Stomach (tissue), 9 donors: Measurements from ENCODE around the gene CORO2B. TPM values are rescaled to one million over a fixed set of nuclear protein-coding genes. Genes with fewer than 3 reads are reported as not detected.

Experiments used
- DNase-seq, 2 donors: peaks; one replicate each; pipeline versions ENCODE4 v3.0.0 to v3.0.0-alpha.2; 2013 to 2019
- H3K27ac ChIP-seq, 5 donors: fragments of 200-600 bp in 4 of 5; sonication (generic) in 4 of 5; one replicate each; pipeline ENCODE4 v1.5.1; 2013 to 2019; ENCODE audit warnings: mild to moderate bottlenecking in 1 of 5, moderate library complexity in 1 of 5
- H3K27me3 ChIP-seq, 3 donors: fragments of 200-600 bp; sonication (generic); one replicate each; pipeline ENCODE4 v1.5.1; 2017 to 2019; ENCODE audit warnings: mixed run types in 1 of 3
- H3K36me3 ChIP-seq, 4 donors: fragments of 200-600 bp; sonication (generic); 1 replicate in 3 of 4; 2 replicates in 1 of 4; pipeline ENCODE4 v1.5.1; 2016 to 2019
- H3K4me1 ChIP-seq, 4 donors: fragments of 200-600 bp; sonication (generic); one replicate each; pipeline ENCODE4 v1.5.1; 2016 to 2019
- H3K4me3 ChIP-seq, 4 donors: fragments of 200-600 bp; sonication (generic) in 3 of 4; one replicate each; pipeline ENCODE4 v1.5.1; 2016 to 2019; ENCODE audit warnings: mild to moderate bottlenecking in 1 of 4
- H3K9me3 ChIP-seq, 4 donors: fragments of 200-600 bp; sonication (generic); one replicate each; pipeline ENCODE4 v1.5.1; 2016 to 2019
- EP300 ChIP-seq: sonication (generic); formaldehyde crosslinking; IDR thresholded peaks from one replicate; pipeline ENCODE4 v1.6.1; 2017; ENCODE audit warnings: antibody characterized with exemption
- POLR2A ChIP-seq, 4 donors: fragments of 450-650 bp; IDR thresholded peaks; one replicate each; pipeline ENCODE4 v1.6.1; 2016; ENCODE audit warnings: antibody characterized with exemption in 4 of 4, control low read depth in 2 of 4, mild to moderate bottlenecking in 1 of 4, moderate library complexity in 1 of 4
- POLR2AphosphoS5 ChIP-seq, 3 donors: sonication (generic); formaldehyde crosslinking; IDR thresholded peaks; one replicate each; pipeline ENCODE4 v1.6.1; 2016; ENCODE audit warnings: antibody characterized with exemption in 3 of 3
- WGBS, 5 donors: extraction: QIAGEN DNeasy Blood & Tissue Kit in 3 of 5; methylation state at CpG; one replicate each; pipeline versions ENCODE4 v1.1.5 to v1.1.7; 2013 to 2018; 5-methylcytosine and 5-hydroxymethylcytosine counted together
- intact Hi-C: fragments of 100-400 bp; cut with DNase I; formaldehyde crosslinking; loops from one replicate; pipeline ENCODE4 v1.15.1; 2023; ENCODE audit warnings: low total_unique reads
- polyA plus RNA-seq, 3 donors: library from polyadenylated mRNA; stranded (reverse); fragments of 200-250 nt; gene quantifications; one replicate each; pipeline ENCODE4 v1.2.3, GENCODE V29; 2013
- total RNA-seq, 5 donors: library from RNA; depleted of rRNA; stranded (reverse); fragments of >200 nt; gene quantifications; one replicate each; pipeline versions ENCODE4 v1.1.0 to v1.2.3, GENCODE V29; 2014 to 2016
- TF ChIP-seq, protein P1 (sequence below), 7 experiments: fragments of 450-650 bp in 4 of 7; fragments of 200-600 bp in 3 of 7; sonication (generic) in 3 of 7; IDR thresholded peaks; one replicate each; pipeline ENCODE4 v1.5.1; 2016 to 2019; ENCODE audit warnings: antibody characterized with exemption in 7 of 7, control low read depth in 2 of 7, mild to moderate bottlenecking in 1 of 7
- donor health status: healthy with polysubstance abuse.
- donor health status: Bipolar disorder and iron deficiency.
- donor health status: healthy.

Gene CORO2B
- total and polyA plus RNA-seq, 8 donors: 0.89 to 3.7 (median 2.3) TPM; not detected in 1

DNA sequence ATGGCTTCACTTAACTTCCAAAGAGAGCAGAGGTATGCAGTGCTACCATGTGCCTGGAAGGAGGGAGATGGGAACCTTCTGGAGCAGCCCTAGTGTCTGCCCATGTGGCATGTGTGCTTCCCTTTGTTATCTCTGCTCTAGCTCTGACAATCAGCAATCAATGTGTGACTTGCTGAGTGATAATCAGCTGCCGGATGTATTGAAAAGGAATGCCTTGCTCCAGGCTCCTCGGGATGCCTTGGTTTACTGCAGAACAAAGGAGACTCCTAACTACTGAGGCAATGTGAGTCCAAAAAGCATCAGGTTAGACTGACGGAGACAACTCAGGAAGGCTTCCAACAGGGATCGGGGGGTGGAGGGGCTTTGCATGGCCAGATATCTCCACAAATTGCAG, 36.0 kb upstream of the CORO2B start:
- H3K36me3 ChIP-seq: no peaks in the 10 kb centered on the region
- DNase-seq: no peak
- H3K27ac ChIP-seq: peak overlapping the region in 1 of 5 donors; percentile 54
- peaks cover 0 to 10% (median 3%) of the 10 kb centered on the region in 4 donors for H3K9me3 ChIP-seq
- 54 to 66% (median 64%) methylated on average over 2 to 4 of the region's 4 CpGs for WGBS, 5 donors
- no peaks in the 10 kb centered on the region for H3K27me3 ChIP-seq
- no peak overlapping the region for H3K4me3 ChIP-seq
- intact Hi-C loops: no loop called here
- TF ChIP-seq, protein P1, sequence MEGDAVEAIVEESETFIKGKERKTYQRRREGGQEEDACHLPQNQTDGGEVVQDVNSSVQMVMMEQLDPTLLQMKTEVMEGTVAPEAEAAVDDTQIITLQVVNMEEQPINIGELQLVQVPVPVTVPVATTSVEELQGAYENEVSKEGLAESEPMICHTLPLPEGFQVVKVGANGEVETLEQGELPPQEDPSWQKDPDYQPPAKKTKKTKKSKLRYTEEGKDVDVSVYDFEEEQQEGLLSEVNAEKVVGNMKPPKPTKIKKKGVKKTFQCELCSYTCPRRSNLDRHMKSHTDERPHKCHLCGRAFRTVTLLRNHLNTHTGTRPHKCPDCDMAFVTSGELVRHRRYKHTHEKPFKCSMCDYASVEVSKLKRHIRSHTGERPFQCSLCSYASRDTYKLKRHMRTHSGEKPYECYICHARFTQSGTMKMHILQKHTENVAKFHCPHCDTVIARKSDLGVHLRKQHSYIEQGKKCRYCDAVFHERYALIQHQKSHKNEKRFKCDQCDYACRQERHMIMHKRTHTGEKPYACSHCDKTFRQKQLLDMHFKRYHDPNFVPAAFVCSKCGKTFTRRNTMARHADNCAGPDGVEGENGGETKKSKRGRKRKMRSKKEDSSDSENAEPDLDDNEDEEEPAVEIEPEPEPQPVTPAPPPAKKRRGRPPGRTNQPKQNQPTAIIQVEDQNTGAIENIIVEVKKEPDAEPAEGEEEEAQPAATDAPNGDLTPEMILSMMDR (IDR thresholded peaks at IDR 0.05): no peak
- TF ChIP-seq POLR2AphosphoS5 (IDR thresholded peaks at IDR 0.05) (no peak), EP300 (no peak), POLR2A (IDR thresholded peaks at IDR 0.05) (no peak)
- peaks cover 0 to 13% (median 4%) of the 10 kb centered on the region in 4 donors for H3K4me1 ChIP-seq

DNA sequence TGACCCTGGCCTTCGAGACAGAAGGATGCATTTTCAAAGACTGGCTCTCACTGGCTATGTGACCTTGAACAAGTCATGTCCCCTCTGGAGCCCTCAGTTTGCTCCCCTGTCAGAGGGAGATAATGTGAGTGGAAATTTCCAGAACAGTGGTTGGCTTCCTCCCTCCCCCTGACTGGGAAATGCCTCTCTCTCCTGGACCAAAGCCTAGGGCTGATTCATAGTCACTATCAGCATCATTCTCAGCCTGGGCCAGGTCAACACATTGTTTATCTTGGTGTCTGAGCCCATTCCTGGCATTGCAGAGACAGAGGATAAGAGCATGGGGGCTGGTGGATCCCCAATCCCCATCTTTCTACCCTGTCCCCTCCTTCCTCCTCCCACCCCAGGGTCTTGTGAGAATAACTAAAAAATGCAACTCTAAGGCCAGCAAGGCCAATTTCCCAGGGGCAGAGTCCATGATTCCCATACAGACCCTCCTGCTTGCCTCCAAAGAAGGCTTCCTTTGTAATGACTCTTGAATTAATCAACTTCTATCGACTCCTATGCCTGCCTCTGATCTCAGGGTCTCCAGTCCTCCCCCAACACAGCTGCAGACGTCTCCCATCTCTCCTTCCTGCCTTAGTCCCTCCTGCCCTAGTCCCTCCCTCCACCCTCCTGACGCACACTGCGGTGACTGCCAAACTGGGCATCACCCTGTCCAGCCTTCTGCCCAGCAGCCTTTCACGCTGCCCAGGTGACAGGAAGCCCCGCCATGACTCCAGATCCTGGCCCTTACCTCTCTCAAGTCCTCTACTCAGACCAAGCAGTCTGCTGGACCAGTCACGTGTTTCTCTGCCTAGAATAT, 35.4 kb upstream of the CORO2B start:
- peak in 1 of 2 donors; percentile 56 for DNase-seq
- intact Hi-C loops: no loop called here
- Histone ChIP-seq H3K9me3 (peaks cover 0 to 10% (median 3%) of the 10 kb centered on the region in 4 donors), H3K4me1 (peaks cover 0 to 13% (median 4%) of the 10 kb centered on the region in 4 donors), H3K4me3 (no peak overlapping the region), H3K27ac (peak overlapping the region in 2 of 5 donors; percentile 38 to 54), H3K36me3 (no peaks in the 10 kb centered on the region), H3K27me3 (no peaks in the 10 kb centered on the region)
- TF ChIP-seq, protein P1 (IDR thresholded peaks at IDR 0.05): no peak
- TF ChIP-seq POLR2AphosphoS5 (IDR thresholded peaks at IDR 0.05): peak in 1 of 3 donors; percentile 68
- 74 to 81% (median 76%) methylated on average over 8 of the region's 8 CpGs for WGBS, 5 donors

- WGBS, 5 donors: 86 to 95% (median 91%) methylated on average over 2 of the region's 2 CpGs
- Histone ChIP-seq H3K27me3 (peaks cover 0 to 12% (median 0%) of the 10 kb centered on the region in 3 donors), H3K4me1 (peaks cover 0 to 19% (median 4%) of the 10 kb centered on the region in 4 donors), H3K9me3 (no peaks in the 10 kb centered on the region), H3K36me3 (no peaks in the 10 kb centered on the region), H3K27ac (no peak overlapping the region), H3K4me3 (no peak overlapping the region)
- TF ChIP-seq POLR2AphosphoS5 (IDR thresholded peaks at IDR 0.05) (no peak), POLR2A (IDR thresholded peaks at IDR 0.05) (no peak), EP300 (no peak)
- TF ChIP-seq, protein P1 (IDR thresholded peaks at IDR 0.05): no peak
- intact Hi-C loops: no loop called here
- DNase-seq: no peak
Observed at GRCh38 chr15:68546318-68546717, 32.5 kb upstream of the CORO2B start.

DNA sequence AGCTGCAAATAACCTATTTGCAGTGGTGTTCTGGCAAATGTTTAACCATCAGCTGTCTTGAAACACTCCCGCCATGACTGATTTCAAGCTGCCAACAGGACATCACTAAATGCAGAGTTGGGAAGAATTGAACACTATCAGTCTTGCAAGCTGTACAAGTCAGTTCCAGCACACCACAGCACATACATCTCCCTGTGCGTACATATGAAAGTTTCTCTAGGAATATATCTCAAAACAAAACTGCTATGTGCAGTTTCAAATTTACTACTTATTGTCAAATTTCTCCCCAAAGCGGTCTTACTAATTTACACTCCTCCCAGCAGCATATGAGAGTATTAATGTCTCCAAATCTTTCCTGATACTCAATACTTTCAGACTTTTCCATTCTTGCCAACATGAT, 30.4 kb upstream of the CORO2B start:
- H3K4me1 ChIP-seq: peaks cover 0 to 11% (median 1%) of the 10 kb centered on the region in 4 donors
- peaks cover 0 to 24% (median 0%) of the 10 kb centered on the region in 3 donors for H3K27me3 ChIP-seq
- WGBS, 5 donors: 61 to 87% (median 66%) methylated on average over 3 of the region's 3 CpGs
- intact Hi-C loops: no loop called here
- H3K9me3 ChIP-seq: no peaks in the 10 kb centered on the region
- H3K4me3 ChIP-seq: no peak overlapping the region
- TF ChIP-seq, protein P1 (IDR thresholded peaks at IDR 0.05): no peak
- TF ChIP-seq POLR2AphosphoS5 (IDR thresholded peaks at IDR 0.05) (no peak), EP300 (no peak), POLR2A (IDR thresholded peaks at IDR 0.05) (no peak)
- DNase-seq: no peak
- H3K27ac ChIP-seq: no peak overlapping the region
- H3K36me3 ChIP-seq: no peaks in the 10 kb centered on the region
